DND-41 (cell line): ENCODE measurements around the gene TMEM231.
"Not testable (repeated sequence)": the region's sequence is repeated elsewhere in the genome, so short reads cannot be mapped to it uniquely, and the experiment has no call there.

Source experiments
- EZH2 ChIP-seq: IDR thresholded peaks from 3 replicates; pipeline ENCODE4 v1.6.1; 2012; ENCODE audit warnings: borderline replicate concordance, low read depth, mild to moderate bottlenecking, moderate library complexity, low read length, inconsistent platforms; ENCODE audit not compliant: severe bottlenecking
- TF ChIP-seq, protein P1 (sequence below): IDR thresholded peaks from 2 replicates; pipeline ENCODE4 v1.5.1; 2012; ENCODE audit warnings: borderline replicate concordance, low read length, moderate library complexity, mild to moderate bottlenecking; ENCODE audit not compliant: poor library complexity, severe bottlenecking; ENCODE audit errors: extremely low read depth

DNA sequence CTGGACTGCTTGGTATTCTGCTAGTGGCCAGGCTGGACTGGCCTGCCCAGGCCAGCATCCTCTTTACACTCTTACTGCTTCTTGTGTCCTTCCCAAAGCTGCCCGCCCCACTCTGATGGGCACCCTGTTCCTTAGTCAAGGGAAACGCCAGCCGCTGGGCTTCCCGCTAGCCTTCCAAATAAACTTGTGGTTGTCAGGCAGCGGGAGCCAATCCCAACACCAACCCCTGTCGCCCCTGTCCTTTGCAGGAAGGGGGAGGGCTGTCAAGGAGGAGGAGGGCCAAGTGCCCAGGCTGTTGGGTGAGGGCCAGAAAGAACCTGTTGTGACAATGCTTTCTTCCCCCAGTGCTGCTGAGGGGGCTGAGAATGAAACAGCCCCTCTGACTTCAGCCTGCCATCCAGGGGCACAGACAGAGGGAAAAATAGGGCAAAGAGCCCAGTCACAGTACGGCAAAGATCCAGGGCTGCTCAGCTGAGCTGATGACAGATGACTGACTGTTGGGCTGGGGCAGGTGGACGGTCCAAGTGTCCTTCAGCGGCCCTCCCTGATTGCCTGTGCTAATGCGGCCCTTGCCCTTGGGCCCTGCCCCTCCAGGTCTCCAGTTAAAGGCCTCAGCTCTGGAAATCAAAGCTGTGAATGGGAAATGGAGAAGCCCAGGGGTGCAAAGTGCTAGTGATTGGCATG lies 17.0 kb downstream of the TMEM231 start:
- TF ChIP-seq, protein P1, sequence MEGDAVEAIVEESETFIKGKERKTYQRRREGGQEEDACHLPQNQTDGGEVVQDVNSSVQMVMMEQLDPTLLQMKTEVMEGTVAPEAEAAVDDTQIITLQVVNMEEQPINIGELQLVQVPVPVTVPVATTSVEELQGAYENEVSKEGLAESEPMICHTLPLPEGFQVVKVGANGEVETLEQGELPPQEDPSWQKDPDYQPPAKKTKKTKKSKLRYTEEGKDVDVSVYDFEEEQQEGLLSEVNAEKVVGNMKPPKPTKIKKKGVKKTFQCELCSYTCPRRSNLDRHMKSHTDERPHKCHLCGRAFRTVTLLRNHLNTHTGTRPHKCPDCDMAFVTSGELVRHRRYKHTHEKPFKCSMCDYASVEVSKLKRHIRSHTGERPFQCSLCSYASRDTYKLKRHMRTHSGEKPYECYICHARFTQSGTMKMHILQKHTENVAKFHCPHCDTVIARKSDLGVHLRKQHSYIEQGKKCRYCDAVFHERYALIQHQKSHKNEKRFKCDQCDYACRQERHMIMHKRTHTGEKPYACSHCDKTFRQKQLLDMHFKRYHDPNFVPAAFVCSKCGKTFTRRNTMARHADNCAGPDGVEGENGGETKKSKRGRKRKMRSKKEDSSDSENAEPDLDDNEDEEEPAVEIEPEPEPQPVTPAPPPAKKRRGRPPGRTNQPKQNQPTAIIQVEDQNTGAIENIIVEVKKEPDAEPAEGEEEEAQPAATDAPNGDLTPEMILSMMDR, result not testable (repeated sequence)
- TF ChIP-seq EZH2, result not testable (repeated sequence)
